ENCODE measurements around the gene ARRB2.

DNA sequence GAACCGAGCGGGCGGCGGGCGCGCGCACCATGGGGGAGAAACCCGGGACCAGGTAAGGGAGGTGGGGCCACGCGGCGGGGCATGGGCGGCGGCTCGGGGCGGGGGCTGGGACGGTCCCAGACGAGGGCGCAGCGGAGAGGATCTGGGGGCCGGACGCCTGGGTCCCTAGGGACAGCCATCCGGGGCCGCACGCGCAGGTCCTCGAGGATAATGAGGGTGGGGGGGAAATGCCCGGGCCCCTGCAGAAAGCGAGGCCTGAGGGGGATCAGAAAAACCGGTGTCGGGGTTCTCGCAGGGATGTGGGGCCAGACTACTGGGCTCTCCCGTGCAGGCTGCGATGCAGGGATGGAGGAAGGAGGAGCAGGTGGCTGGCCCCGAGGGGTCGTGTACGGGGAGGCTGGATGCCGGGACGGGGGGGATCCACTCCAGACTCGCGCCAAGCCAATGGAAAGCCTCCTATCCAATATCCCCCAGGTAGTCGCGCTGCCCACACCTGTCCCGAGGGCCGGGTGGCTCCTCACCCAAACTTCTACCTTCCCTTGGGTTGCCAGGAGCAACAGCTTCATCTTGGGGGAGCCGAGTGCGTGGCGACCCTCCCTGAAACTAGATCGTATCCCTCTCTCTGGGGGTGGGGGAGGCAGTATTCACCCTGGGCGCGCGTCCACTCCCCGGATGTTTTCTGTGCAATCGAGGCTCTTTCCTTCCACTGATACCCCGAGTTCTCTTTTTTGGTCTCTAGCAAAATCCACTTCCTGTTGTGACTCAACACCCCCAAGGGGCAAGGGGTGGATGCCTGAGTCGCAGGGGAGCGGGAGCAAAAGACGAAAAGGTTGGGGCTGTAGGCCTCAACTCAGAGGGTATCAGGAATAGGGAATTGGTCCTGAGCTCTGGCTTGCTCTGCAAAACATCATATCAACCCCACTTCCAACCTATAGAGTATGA is 532 bp downstream of the ARRB2 start:
- TF ChIP-seq, protein P1, sequence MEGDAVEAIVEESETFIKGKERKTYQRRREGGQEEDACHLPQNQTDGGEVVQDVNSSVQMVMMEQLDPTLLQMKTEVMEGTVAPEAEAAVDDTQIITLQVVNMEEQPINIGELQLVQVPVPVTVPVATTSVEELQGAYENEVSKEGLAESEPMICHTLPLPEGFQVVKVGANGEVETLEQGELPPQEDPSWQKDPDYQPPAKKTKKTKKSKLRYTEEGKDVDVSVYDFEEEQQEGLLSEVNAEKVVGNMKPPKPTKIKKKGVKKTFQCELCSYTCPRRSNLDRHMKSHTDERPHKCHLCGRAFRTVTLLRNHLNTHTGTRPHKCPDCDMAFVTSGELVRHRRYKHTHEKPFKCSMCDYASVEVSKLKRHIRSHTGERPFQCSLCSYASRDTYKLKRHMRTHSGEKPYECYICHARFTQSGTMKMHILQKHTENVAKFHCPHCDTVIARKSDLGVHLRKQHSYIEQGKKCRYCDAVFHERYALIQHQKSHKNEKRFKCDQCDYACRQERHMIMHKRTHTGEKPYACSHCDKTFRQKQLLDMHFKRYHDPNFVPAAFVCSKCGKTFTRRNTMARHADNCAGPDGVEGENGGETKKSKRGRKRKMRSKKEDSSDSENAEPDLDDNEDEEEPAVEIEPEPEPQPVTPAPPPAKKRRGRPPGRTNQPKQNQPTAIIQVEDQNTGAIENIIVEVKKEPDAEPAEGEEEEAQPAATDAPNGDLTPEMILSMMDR (IDR thresholded peaks at IDR 0.05; ENCODE audit: low read length): no peak
- no peak for TF ChIP-seq EZH2 (IDR thresholded peaks at IDR 0.05; ENCODE audit: borderline replicate concordance, low read length)

Data from OCI-LY1 (cell line).